PC-3 (cell line): ENCODE data around the gene MPP2. TPM values are rescaled to one million over a fixed set of nuclear protein-coding genes. Genes with fewer than 3 reads are reported as not detected.
A peak's percentile ranks its signal among the peaks of the same experiment; 100 is the strongest.

Source experiments
- ATAC-seq: fragments of 200-7000 bp; cut with Tn5 transposase; 2 replicates; pipeline ENCODE4 v1.9.1; 2020; ENCODE audit warnings: mild to moderate bottlenecking, moderate library complexity
- BruUV-seq: library from RNA; stranded (reverse); fragments of 400-500 nt; replicated peaks from 2 replicates; lab custom pipeline; 2021; lab: Mats Ljungman, UMichigan
- CTCF ChIA-PET: fragments of 300-600 bp; sonication (Branson Sonifier 250); formaldehyde crosslinking; loops from one replicate; lab custom pipeline; 2022; ENCODE audit warnings: antibody characterized with exemption; lab: Charles Lee
- POLR2A ChIA-PET: fragments of 300-600 bp; sonication (Branson Sonifier 250); formaldehyde crosslinking; loops from one replicate; lab custom pipeline; 2022; ENCODE audit warnings: antibody characterized with exemption; ENCODE audit not compliant: unreplicated experiment; lab: Charles Lee
- DNase-seq: peaks from one replicate; pipeline ENCODE4 v3.0.0-alpha.2; 2015
- H2AFZ ChIP-seq: fragments of 300-600 bp; sonication (generic); 2 replicates; pipeline ENCODE4 v1.6.0; 2016; ENCODE audit warnings: antibody characterized with exemption, low read length
- H3F3A ChIP-seq: fragments of 300-600 bp; sonication (generic); one replicate; pipeline ENCODE4 v1.6.0; 2017; ENCODE audit warnings: antibody characterized with exemption, low read length, control low read depth, mild to moderate bottlenecking; ENCODE audit not compliant: unreplicated experiment
- H3K27ac ChIP-seq: fragments of 300-600 bp; sonication (generic); 2 replicates; pipeline ENCODE4 v1.5.1; 2016; ENCODE audit warnings: mild to moderate bottlenecking, low read length
- H3K27me3 ChIP-seq: fragments of 300-600 bp; sonication (generic); 2 replicates; pipeline ENCODE4 v1.6.1; 2016; ENCODE audit warnings: low read length, mixed read lengths
- H3K36me3 ChIP-seq: fragments of 300-600 bp; sonication (generic); 2 replicates; pipeline ENCODE4 v1.6.1; 2016; ENCODE audit warnings: low read depth, mixed run types, low read length, mixed read lengths
- H3K4me1 ChIP-seq: fragments of 300-600 bp; sonication (generic); 2 replicates; pipeline ENCODE4 v1.5.1; 2016; ENCODE audit warnings: low read length; ENCODE audit not compliant: insufficient read depth
- H3K4me2 ChIP-seq: fragments of 300-600 bp; sonication (generic); 2 replicates; pipeline ENCODE4 v1.6.0; 2016; ENCODE audit warnings: low read length
- H3K4me3 ChIP-seq: fragments of 300-600 bp; sonication (generic); 2 replicates; pipeline ENCODE4 v1.5.1; 2016; ENCODE audit warnings: mild to moderate bottlenecking, low read length, mixed read lengths
- H3K79me2 ChIP-seq: fragments of 300-600 bp; sonication (generic); 2 replicates; pipeline ENCODE4 v1.6.1; 2017; ENCODE audit warnings: low read length, mixed read lengths
- H3K9ac ChIP-seq: fragments of 300-600 bp; sonication (generic); 2 replicates; pipeline ENCODE4 v1.6.0; 2016; ENCODE audit warnings: mild to moderate bottlenecking, low read length
- H3K9me2 ChIP-seq: fragments of 300-600 bp; sonication (generic); replicated peaks from 2 replicates; pipeline ENCODE4 v1.6.1; 2016; ENCODE audit warnings: mixed run types, low read length, mixed read lengths
- H3K9me3 ChIP-seq: fragments of 300-600 bp; sonication (generic); 2 replicates; pipeline ENCODE4 v1.6.1; 2016; ENCODE audit warnings: low read length, mixed read lengths
- H4K20me1 ChIP-seq: fragments of 300-600 bp; sonication (generic); 2 replicates; pipeline ENCODE4 v1.6.1; 2016; ENCODE audit warnings: low read length, mixed read lengths
- EZH2 ChIP-seq: fragments of 300-600 bp; sonication (generic); IDR thresholded peaks from one replicate; pipeline ENCODE4 v1.6.1; 2017; ENCODE audit warnings: antibody characterized with exemption, mild to moderate bottlenecking, low read length; ENCODE audit not compliant: unreplicated experiment
- EZH2phosphoT487 ChIP-seq: fragments of 300-600 bp; sonication (generic); IDR thresholded peaks from 2 replicates; pipeline ENCODE4 v1.6.1; 2018; ENCODE audit warnings: mild to moderate bottlenecking, antibody characterized with exemption, low read length, borderline replicate concordance
- intact Hi-C: fragments of 100-400 bp; cut with micrococcal nuclease; formaldehyde crosslinking; loops from 2 replicates; pipeline ENCODE4 v1.9.0; 2023
- total RNA-seq: library from RNA; depleted of rRNA; stranded (reverse); fragments of >200 nt; gene quantifications from 2 replicates; pipeline ENCODE4 v1.2.3, GENCODE V29; 2014
- TF ChIP-seq, protein P1 (sequence below): fragments of 300-600 bp; sonication (generic); conservative IDR thresholded peaks from 2 replicates; pipeline ENCODE4 v1.5.1; 2017; ENCODE audit warnings: antibody characterized with exemption, low read depth, mild to moderate bottlenecking, low read length

The MPP2 gene
- total RNA-seq, 1 experiment from 2014 or later, result 8.2 TPM

DNA sequence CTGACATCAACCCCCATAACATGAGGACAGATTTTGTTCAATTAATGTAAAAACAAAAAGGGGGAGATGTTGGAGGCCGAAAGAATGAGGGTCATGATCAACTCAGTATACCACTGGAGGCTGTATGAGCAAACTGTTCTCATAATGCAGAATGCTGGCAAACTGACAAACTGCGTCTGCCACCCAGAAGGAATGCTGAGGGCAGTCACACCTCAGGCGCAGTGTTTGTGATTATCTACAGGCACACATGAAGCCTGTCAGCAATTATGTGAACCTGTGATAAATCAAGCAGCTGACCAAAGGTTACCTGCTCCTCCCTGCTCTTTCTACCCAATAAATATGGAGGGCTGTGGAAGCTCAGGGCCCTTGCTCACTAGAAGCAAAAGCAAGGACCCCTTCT lies 33.0 kb downstream of the MPP2 start:
- no TSS peak for BruUV-seq
- Histone ChIP-seq H3K4me3 (no peak overlapping the region), H3K9me2 (no peaks in the 10 kb centered on the region), H3K36me3 (no peaks in the 10 kb centered on the region), H2AFZ (no peak overlapping the region), H3K27me3 (peaks cover 9% of the 10 kb centered on the region), H3K27ac (no peak overlapping the region), H3K4me2 (no peak overlapping the region), H3F3A (no peaks in the 10 kb centered on the region), H3K9ac (no peak overlapping the region), H3K9me3 (no peaks in the 10 kb centered on the region), H3K79me2 (no peaks in the 10 kb centered on the region), H3K4me1 (peaks cover 6% of the 10 kb centered on the region; the same call in 1 of the 2 replicates), H4K20me1 (no peaks in the 10 kb centered on the region)
- intact Hi-C loops, result no loop called here
- POLR2A ChIA-PET, result no interaction called here
- TF ChIP-seq, protein P1, sequence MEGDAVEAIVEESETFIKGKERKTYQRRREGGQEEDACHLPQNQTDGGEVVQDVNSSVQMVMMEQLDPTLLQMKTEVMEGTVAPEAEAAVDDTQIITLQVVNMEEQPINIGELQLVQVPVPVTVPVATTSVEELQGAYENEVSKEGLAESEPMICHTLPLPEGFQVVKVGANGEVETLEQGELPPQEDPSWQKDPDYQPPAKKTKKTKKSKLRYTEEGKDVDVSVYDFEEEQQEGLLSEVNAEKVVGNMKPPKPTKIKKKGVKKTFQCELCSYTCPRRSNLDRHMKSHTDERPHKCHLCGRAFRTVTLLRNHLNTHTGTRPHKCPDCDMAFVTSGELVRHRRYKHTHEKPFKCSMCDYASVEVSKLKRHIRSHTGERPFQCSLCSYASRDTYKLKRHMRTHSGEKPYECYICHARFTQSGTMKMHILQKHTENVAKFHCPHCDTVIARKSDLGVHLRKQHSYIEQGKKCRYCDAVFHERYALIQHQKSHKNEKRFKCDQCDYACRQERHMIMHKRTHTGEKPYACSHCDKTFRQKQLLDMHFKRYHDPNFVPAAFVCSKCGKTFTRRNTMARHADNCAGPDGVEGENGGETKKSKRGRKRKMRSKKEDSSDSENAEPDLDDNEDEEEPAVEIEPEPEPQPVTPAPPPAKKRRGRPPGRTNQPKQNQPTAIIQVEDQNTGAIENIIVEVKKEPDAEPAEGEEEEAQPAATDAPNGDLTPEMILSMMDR, result no peak
- TF ChIP-seq EZH2 (no peak), EZH2phosphoT487 (no peak)
- CTCF ChIA-PET, result no interaction called here
- DNase-seq (no peak), ATAC-seq (no peak)

DNA sequence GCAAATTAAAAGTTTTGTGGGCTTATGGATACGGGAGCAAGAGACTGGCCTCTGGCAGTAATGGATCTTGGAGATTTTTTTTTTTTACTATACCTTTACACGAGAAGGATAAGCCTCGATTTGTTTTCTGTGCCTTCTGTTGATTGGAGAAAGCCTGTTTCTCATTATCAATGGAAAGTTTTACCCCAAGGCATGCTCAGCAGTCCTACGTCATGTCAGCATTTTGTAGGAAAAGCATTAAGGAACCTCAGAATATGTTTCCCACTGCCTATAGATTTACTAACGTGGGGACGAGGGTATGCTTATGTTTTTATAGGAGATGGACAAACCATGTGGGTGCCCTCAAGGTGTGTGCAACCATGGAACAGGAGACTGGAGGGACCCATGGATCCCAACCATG lies 33.5 kb downstream of the MPP2 start:
- Histone ChIP-seq H3K9ac (no peak overlapping the region), H3K4me1 (peaks cover 2% of the 10 kb centered on the region; the same call in 1 of the 2 replicates), H3K36me3 (no peaks in the 10 kb centered on the region), H3K4me3 (no peak overlapping the region), H3K27me3 (peaks cover 9% of the 10 kb centered on the region), H2AFZ (no peak overlapping the region), H3K4me2 (no peak overlapping the region), H3K9me2 (no peaks in the 10 kb centered on the region), H3F3A (no peaks in the 10 kb centered on the region), H4K20me1 (no peaks in the 10 kb centered on the region), H3K79me2 (no peaks in the 10 kb centered on the region), H3K9me3 (no peaks in the 10 kb centered on the region), H3K27ac (no peak overlapping the region)
- no peak for ATAC-seq
- no TSS peak for BruUV-seq
- intact Hi-C loops, result no loop called here
- no peak for DNase-seq
- CTCF ChIA-PET, result no interaction called here
- no peak for TF ChIP-seq EZH2phosphoT487
- TF ChIP-seq, protein P1, result no peak
- no peak for TF ChIP-seq EZH2
- POLR2A ChIA-PET, result no interaction called here

DNA sequence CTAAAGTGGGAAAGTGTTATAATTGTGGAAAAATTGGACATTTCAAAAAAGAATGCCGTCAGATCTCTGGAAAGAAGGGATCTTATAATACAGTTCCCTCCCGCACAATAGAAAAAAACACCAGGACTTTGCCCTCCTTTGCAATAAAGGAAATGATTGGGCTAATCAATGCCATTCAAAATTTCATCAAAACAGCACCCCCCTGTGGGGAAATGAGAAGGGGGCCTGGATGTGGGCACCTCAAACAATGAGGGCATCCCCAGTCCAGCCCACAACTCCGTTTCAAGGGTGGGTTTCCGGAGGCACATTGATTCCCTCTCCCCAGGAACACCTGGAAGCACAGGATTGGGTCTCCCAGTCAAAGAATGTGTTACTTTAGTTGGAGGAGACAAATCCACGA lies 34.2 kb downstream of the MPP2 start:
- Histone ChIP-seq H3K4me3 (no peak overlapping the region), H3K4me2 (no peak overlapping the region), H3K79me2 (no peaks in the 10 kb centered on the region), H3K36me3 (no peaks in the 10 kb centered on the region), H4K20me1 (no peaks in the 10 kb centered on the region), H3K9me2 (no peaks in the 10 kb centered on the region), H3K9me3 (no peaks in the 10 kb centered on the region), H3K9ac (no peak overlapping the region), H2AFZ (no peak overlapping the region), H3K27me3 (peaks cover 15% of the 10 kb centered on the region), H3K27ac (no peak overlapping the region), H3K4me1 (no peaks in the 10 kb centered on the region), H3F3A (no peaks in the 10 kb centered on the region)
- ATAC-seq (no peak), DNase-seq (no peak)
- POLR2A ChIA-PET, result interaction anchor here (0.7 kb wide), 1 partner anchor 172 kb away, joined by 3 read pairs; no protein-coding TSS in a partner anchor
- CTCF ChIA-PET, result no interaction called here
- TF ChIP-seq, protein P1, result 0 out of 2 replicates have a peak, but pooled peaks have one; percentile 26
- TF ChIP-seq EZH2, result no peak
- no peak for TF ChIP-seq EZH2phosphoT487
- intact Hi-C loops, result no loop called here
- no TSS peak for BruUV-seq
